Gastroesophageal sphincter (tissue), 3 donors: Measurements from ENCODE around the gene ZCCHC24.

ENCODE experiments used
- CTCF ChIP-seq, 4 experiments: fragments of 200-600 bp in 2 of 4; fragments of 450-650 bp in 2 of 4; sonication (generic) in 1 of 4; IDR thresholded peaks; one replicate each; pipeline ENCODE4 v1.5.1; 2017 to 2019; ENCODE audit warnings: antibody characterized with exemption in 4 of 4, mild to moderate bottlenecking in 2 of 4, moderate library complexity in 2 of 4
- POLR2AphosphoS5 ChIP-seq: sonication (generic); formaldehyde crosslinking; IDR thresholded peaks from one replicate; pipeline ENCODE4 v1.6.1; 2017; ENCODE audit warnings: antibody characterized with exemption

DNA sequence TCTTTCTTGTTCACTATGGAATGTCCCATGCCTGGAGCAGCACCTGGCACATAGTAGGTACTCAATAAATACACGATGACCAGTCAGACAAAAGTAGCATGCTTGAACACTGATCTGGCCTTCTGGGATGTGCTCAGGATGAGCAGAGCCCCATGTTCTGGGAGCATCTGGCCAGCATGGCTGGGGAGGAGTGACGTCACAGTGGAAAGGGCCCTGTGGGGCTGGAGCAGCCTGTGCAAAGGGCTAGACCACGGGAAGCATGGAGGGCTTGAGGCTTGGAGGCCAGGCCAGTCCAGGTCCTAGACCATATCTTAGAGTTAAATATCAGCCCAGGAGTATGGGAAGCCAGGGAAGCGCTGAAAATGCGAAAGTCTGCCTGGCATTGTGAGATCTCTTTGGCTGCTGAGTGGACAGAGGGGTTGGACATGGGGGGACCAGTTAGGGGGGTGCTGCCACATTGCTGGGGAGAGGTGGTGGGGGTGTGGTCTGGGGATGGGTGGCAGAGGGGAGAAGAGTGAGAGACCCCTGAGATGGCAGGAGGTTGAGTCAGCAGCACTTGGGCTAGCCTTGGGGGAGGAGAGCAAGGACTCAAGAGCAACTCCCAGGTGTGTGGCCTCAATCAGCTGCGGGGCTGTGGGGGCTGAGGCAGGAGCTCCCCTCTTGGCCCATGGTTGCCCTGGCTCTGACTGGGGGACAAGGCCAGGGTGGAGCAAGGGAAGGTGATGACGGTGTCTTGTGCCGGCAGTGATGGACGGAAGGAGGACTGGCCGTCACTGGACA, 34.9 kb downstream of the ZCCHC24 start:
- no peak for TF ChIP-seq CTCF (IDR thresholded peaks at IDR 0.05)
- no peak for TF ChIP-seq POLR2AphosphoS5
